Astrocyte of the hippocampus (primary cell): Measurements from ENCODE around the gene SGK2.
"Not testable (repeated sequence)": the region's sequence is repeated elsewhere in the genome, so short reads cannot be mapped to it uniquely, and the experiment has no call there.

Experiments used
- DNase-seq: peaks from one replicate; pipeline ENCODE4 v3.0.0; 2011; ENCODE audit warnings: low read depth, low spot score

Gene SGK2

GRCh38 chr20:43601960-43602359 is 43.1 kb downstream of the SGK2 start:
- not testable (repeated sequence) for DNase-seq

- DNase-seq: no peak
Measured at GRCh38 chr20:43603124-43603523, 44.3 kb downstream of the SGK2 start.

DNA sequence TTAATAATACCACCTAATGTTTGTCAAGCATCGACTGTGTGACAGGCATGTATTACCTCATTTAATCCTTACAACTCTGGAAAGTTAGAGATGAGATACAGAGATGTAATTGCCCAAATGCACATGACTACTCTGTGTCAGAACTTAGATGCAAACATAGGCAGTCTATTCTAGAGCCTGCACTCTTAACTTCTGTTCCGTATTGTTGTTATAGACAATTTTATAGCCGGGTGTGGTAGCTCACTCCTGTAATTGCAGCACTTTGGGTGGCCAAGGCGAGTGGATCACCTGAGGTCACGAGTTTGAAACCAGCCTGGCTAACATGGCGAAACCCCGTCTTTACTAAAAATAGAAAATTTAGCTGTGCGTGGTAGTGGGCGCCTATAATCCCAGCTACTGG is 46.9 kb downstream of the SGK2 start:
- no peak for DNase-seq

DNA sequence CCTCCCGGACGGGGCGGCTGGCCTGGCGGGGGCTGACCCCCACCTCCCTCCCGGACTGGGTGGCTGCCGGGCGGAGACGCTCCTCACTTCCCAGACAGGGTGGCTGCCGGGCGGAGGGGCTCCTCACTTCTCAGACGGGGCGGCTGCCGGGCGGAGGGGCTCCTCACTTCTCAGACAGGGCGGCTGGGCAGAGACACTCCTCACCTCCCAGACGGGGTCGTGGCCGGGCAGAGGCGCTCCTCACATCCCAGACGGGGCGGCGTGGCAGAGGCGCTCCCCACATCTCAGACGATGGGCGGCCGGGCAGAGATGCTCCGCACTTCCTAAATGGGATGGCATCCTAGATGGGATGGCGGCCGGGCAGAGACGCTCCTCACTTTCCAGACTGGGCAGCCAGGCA is 48.5 kb downstream of the SGK2 start:
- not testable (repeated sequence) for DNase-seq

GRCh38 chr20:43631598-43631997 is 72.8 kb downstream of the SGK2 start:
- DNase-seq: no peak
